Sigmoid colon (tissue), 4 donors: ENCODE measurements around the gene CAVIN4.

Experiments used
- EP300 ChIP-seq, 4 donors: sonication (generic); formaldehyde crosslinking; IDR thresholded peaks; one replicate each; pipeline ENCODE4 v1.6.1; 2017; ENCODE audit warnings: antibody characterized with exemption in 4 of 4
- POLR2A ChIP-seq, 2 donors: fragments of 450-650 bp; IDR thresholded peaks; one replicate each; pipeline ENCODE4 v1.6.1; 2016; ENCODE audit warnings: antibody characterized with exemption in 2 of 2, mild to moderate bottlenecking in 2 of 2, moderate library complexity in 2 of 2
- POLR2AphosphoS5 ChIP-seq, 4 donors: sonication (generic); formaldehyde crosslinking; IDR thresholded peaks; one replicate each; pipeline ENCODE4 v1.6.1; 2017; ENCODE audit warnings: antibody characterized with exemption in 4 of 4
- TF ChIP-seq, protein P1 (sequence below), 4 experiments: fragments of 450-650 bp in 3 of 4; fragments of 200-600 bp in 1 of 4; IDR thresholded peaks; one replicate each; pipeline ENCODE4 v1.5.1; 2016 to 2019; ENCODE audit warnings: antibody characterized with exemption in 4 of 4, mild to moderate bottlenecking in 3 of 4, moderate library complexity in 2 of 4

DNA sequence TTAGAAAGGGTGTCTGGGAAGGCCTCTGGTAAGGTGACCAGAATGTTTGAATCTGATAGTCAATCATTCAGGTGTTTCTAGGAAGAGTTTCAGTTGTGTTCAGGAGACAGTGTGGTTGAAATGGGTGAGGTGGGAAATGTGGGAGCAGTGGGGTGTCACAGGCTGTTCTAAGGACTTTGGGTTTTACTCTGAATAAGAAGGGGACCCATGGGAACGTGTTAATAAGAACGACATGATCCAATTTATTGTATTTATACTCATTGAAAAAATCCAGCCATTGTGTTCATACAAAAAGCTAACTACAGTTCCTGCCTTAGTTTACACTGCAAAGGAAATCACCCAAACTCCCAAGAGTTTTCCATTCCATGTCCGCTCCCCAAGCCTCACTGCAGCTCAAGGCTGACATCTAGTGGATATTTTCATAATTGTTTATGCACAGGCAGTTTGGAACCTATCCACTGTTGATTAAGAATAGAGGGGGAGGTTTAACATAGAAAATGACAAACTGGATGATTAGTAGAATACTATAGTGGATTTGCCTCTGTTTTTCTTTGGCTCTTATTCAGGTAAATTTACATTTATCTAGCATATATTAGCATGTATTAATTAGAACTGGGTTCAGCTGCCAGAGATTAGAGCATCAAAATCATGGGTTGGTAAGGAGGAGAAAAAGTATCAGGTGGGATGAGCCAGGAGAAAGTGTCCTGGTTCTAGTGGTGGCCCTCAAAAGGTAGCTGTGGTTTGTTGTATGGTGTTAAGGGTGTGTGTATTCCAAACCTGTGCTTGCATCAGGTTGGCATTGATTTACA lies 17.7 kb downstream of the CAVIN4 start:
- TF ChIP-seq EP300 (IDR thresholded peaks at IDR 0.05) (no peak), POLR2A (IDR thresholded peaks at IDR 0.05) (no peak), POLR2AphosphoS5 (IDR thresholded peaks at IDR 0.05) (no peak)
- TF ChIP-seq, protein P1, sequence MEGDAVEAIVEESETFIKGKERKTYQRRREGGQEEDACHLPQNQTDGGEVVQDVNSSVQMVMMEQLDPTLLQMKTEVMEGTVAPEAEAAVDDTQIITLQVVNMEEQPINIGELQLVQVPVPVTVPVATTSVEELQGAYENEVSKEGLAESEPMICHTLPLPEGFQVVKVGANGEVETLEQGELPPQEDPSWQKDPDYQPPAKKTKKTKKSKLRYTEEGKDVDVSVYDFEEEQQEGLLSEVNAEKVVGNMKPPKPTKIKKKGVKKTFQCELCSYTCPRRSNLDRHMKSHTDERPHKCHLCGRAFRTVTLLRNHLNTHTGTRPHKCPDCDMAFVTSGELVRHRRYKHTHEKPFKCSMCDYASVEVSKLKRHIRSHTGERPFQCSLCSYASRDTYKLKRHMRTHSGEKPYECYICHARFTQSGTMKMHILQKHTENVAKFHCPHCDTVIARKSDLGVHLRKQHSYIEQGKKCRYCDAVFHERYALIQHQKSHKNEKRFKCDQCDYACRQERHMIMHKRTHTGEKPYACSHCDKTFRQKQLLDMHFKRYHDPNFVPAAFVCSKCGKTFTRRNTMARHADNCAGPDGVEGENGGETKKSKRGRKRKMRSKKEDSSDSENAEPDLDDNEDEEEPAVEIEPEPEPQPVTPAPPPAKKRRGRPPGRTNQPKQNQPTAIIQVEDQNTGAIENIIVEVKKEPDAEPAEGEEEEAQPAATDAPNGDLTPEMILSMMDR (IDR thresholded peaks at IDR 0.05) = peak; percentile 67 to 85 (median 68)
